ENCODE data around the gene SYT17.

The SYT17 gene

GRCh38 chr16:19128454-19129200, 39.4 kb upstream of the SYT17 start:
- Histone ChIP-seq H3K4me3 (no peak overlapping the region), H3K9ac (ENCODE audit: insufficient read length) (no peak overlapping the region), H3K36me3 (ENCODE audit: insufficient read depth, low read length) (no peaks in the 10 kb centered on the region), H3K27ac (no peak overlapping the region), H3K9me3 (ENCODE audit: low read depth, low read length) (no peaks in the 10 kb centered on the region)
- no peak for TF ChIP-seq POLR2AphosphoS5 (IDR thresholded peaks at IDR 0.05; ENCODE audit: borderline replicate concordance, low read depth, low read length)
- no peak for TF ChIP-seq FOXP2 (optimal IDR thresholded peaks at IDR 0.05; ENCODE audit: control extremely low read depth, extremely low read length, insufficient read depth)
- TF ChIP-seq EZH2 (IDR thresholded peaks at IDR 0.05) = no peak
- no peak for DNase-seq (ENCODE audit: low read depth, low spot score)

GRCh38 chr16:19130385-19130784, 37.7 kb upstream of the SYT17 start:
- no peaks in the 10 kb centered on the region for H3K9me3 ChIP-seq (ENCODE audit: low read depth, low read length)
- H3K4me3 ChIP-seq = peak overlapping the region; percentile 39
- DNase-seq (ENCODE audit: low read depth, low spot score) = no peak
- H3K36me3 ChIP-seq (ENCODE audit: insufficient read depth, low read length) = no peaks in the 10 kb centered on the region
- TF ChIP-seq FOXP2 (optimal IDR thresholded peaks at IDR 0.05; ENCODE audit: control extremely low read depth, extremely low read length, insufficient read depth) (no peak), POLR2AphosphoS5 (IDR thresholded peaks at IDR 0.05; ENCODE audit: borderline replicate concordance, low read depth, low read length) (no peak), EZH2 (IDR thresholded peaks at IDR 0.05) (no peak)
- H3K27ac ChIP-seq = no peak overlapping the region
- H3K9ac ChIP-seq (ENCODE audit: insufficient read length) = no peak overlapping the region

GRCh38 chr16:19130852-19131824, 36.9 kb upstream of the SYT17 start:
- Histone ChIP-seq H3K9ac (ENCODE audit: insufficient read length) (no peak overlapping the region), H3K36me3 (ENCODE audit: insufficient read depth, low read length) (no peaks in the 10 kb centered on the region), H3K27ac (peak overlapping the region; percentile 70), H3K9me3 (ENCODE audit: low read depth, low read length) (no peaks in the 10 kb centered on the region), H3K4me3 (peak overlapping the region; percentile 39)
- peak; percentile 86 for TF ChIP-seq FOXP2 (optimal IDR thresholded peaks at IDR 0.05; ENCODE audit: control extremely low read depth, extremely low read length, insufficient read depth)
- no peak for TF ChIP-seq EZH2 (IDR thresholded peaks at IDR 0.05)
- DNase-seq (ENCODE audit: low read depth, low spot score) = peak; percentile 76

- Histone ChIP-seq H3K9me3 (ENCODE audit: low read depth, low read length) (no peaks in the 10 kb centered on the region), H3K36me3 (ENCODE audit: insufficient read depth, low read length) (no peaks in the 10 kb centered on the region), H3K4me3 (no peak overlapping the region), H3K27ac (no peak overlapping the region), H3K9ac (ENCODE audit: insufficient read length) (no peak overlapping the region)
- no peak for DNase-seq (ENCODE audit: low read depth, low spot score)
- TF ChIP-seq FOXP2 (optimal IDR thresholded peaks at IDR 0.05; ENCODE audit: control extremely low read depth, extremely low read length, insufficient read depth) = no peak
- TF ChIP-seq POLR2AphosphoS5 (IDR thresholded peaks at IDR 0.05; ENCODE audit: borderline replicate concordance, low read depth, low read length) = no peak
- no peak for TF ChIP-seq EZH2 (IDR thresholded peaks at IDR 0.05)
Observed at GRCh38 chr16:19131825-19132218, 36.2 kb upstream of the SYT17 start.

- TF ChIP-seq EZH2 (IDR thresholded peaks at IDR 0.05) = no peak
- TF ChIP-seq FOXP2 (optimal IDR thresholded peaks at IDR 0.05; ENCODE audit: control extremely low read depth, extremely low read length, insufficient read depth) = no peak
- no peak for TF ChIP-seq POLR2AphosphoS5 (IDR thresholded peaks at IDR 0.05; ENCODE audit: borderline replicate concordance, low read depth, low read length)
- no peak for DNase-seq (ENCODE audit: low read depth, low spot score)
- Histone ChIP-seq H3K9me3 (ENCODE audit: low read depth, low read length) (no peaks in the 10 kb centered on the region), H3K27ac (no peak overlapping the region), H3K9ac (ENCODE audit: insufficient read length) (no peak overlapping the region), H3K4me3 (no peak overlapping the region), H3K36me3 (ENCODE audit: insufficient read depth, low read length) (no peaks in the 10 kb centered on the region)
Observed at GRCh38 chr16:19132255-19132654, 35.8 kb upstream of the SYT17 start.

- H3K36me3 ChIP-seq (ENCODE audit: insufficient read depth, low read length) = no peaks in the 10 kb centered on the region
- DNase-seq (ENCODE audit: low read depth, low spot score) = no peak
- no peak overlapping the region for H3K27ac ChIP-seq
- TF ChIP-seq POLR2AphosphoS5 (IDR thresholded peaks at IDR 0.05; ENCODE audit: borderline replicate concordance, low read depth, low read length) = no peak
- TF ChIP-seq EZH2 (IDR thresholded peaks at IDR 0.05) = no peak
- TF ChIP-seq FOXP2 (optimal IDR thresholded peaks at IDR 0.05; ENCODE audit: control extremely low read depth, extremely low read length, insufficient read depth) = no peak
- H3K9me3 ChIP-seq (ENCODE audit: low read depth, low read length) = no peaks in the 10 kb centered on the region
- H3K4me3 ChIP-seq = no peak overlapping the region
- H3K9ac ChIP-seq (ENCODE audit: insufficient read length) = no peak overlapping the region
Observed at GRCh38 chr16:19132898-19133297, 35.1 kb upstream of the SYT17 start.

- no peaks in the 10 kb centered on the region for H3K9me3 ChIP-seq (ENCODE audit: low read depth, low read length)
- no peak for DNase-seq (ENCODE audit: low read depth, low spot score)
- H3K4me3 ChIP-seq = no peak overlapping the region
- no peak overlapping the region for H3K27ac ChIP-seq
- no peak for TF ChIP-seq EZH2 (IDR thresholded peaks at IDR 0.05)
- no peak for TF ChIP-seq FOXP2 (optimal IDR thresholded peaks at IDR 0.05; ENCODE audit: control extremely low read depth, extremely low read length, insufficient read depth)
- no peak for TF ChIP-seq POLR2AphosphoS5 (IDR thresholded peaks at IDR 0.05; ENCODE audit: borderline replicate concordance, low read depth, low read length)
- no peaks in the 10 kb centered on the region for H3K36me3 ChIP-seq (ENCODE audit: insufficient read depth, low read length)
- H3K9ac ChIP-seq (ENCODE audit: insufficient read length) = no peak overlapping the region
Observed at GRCh38 chr16:19133600-19133999, 34.4 kb upstream of the SYT17 start.

- no peaks in the 10 kb centered on the region for H3K9me3 ChIP-seq (ENCODE audit: low read depth, low read length)
- H3K4me3 ChIP-seq = no peak overlapping the region
- no peak for DNase-seq (ENCODE audit: low read depth, low spot score)
- H3K9ac ChIP-seq (ENCODE audit: insufficient read length) = no peak overlapping the region
- no peak overlapping the region for H3K27ac ChIP-seq
- H3K36me3 ChIP-seq (ENCODE audit: insufficient read depth, low read length) = no peaks in the 10 kb centered on the region
- TF ChIP-seq EZH2 (IDR thresholded peaks at IDR 0.05) (no peak), FOXP2 (optimal IDR thresholded peaks at IDR 0.05; ENCODE audit: control extremely low read depth, extremely low read length, insufficient read depth) (no peak), POLR2AphosphoS5 (IDR thresholded peaks at IDR 0.05; ENCODE audit: borderline replicate concordance, low read depth, low read length) (no peak)
Observed at GRCh38 chr16:19135201-19135842, 32.7 kb upstream of the SYT17 start.

All from SK-N-MC (cell line).